CD8-positive, alpha-beta memory T cell (primary cell): Measurements from ENCODE around the gene CSRP2. TPM values are rescaled to one million over a fixed set of nuclear protein-coding genes. Genes with fewer than 3 reads are reported as not detected.

Experiments used
- CTCF ChIA-PET: fragments of 350-600 bp; sonication (Branson Sonifier 250); formaldehyde crosslinking; loops from one replicate; lab custom pipeline; 2021; ENCODE audit warnings: antibody characterized with exemption; lab: Charles Lee
- POLR2A ChIA-PET: fragments of 350-600 bp; sonication (Branson Sonifier 250); formaldehyde crosslinking; loops from one replicate; lab custom pipeline; 2021; ENCODE audit warnings: antibody characterized with exemption; lab: Charles Lee
- DNase-seq, 5 donors: peaks; one replicate each; pipeline versions ENCODE4 v3.0.0 to v3.0.0-alpha.2; 2020 to 2022; ENCODE audit warnings: mixed read lengths in 1 of 5
- H3K27ac ChIP-seq: one replicate; pipeline ENCODE4 v1.7.0; 2013; ENCODE audit warnings: low read depth, mild to moderate bottlenecking, low read length, moderate library complexity
- H3K27me3 ChIP-seq: 2 replicates; pipeline ENCODE4 v1.7.0; 2013; ENCODE audit warnings: low read length, mild to moderate bottlenecking; ENCODE audit not compliant: insufficient read depth, poor library complexity, severe bottlenecking
- H3K36me3 ChIP-seq: 2 replicates; pipeline ENCODE4 v1.7.0; 2013; ENCODE audit warnings: mild to moderate bottlenecking, low read length, moderate library complexity; ENCODE audit not compliant: insufficient read depth
- H3K4me1 ChIP-seq: 2 replicates; pipeline ENCODE4 v1.7.0; 2013; ENCODE audit warnings: mild to moderate bottlenecking, low read length, moderate library complexity; ENCODE audit not compliant: insufficient read depth
- H3K4me3 ChIP-seq: 2 replicates; pipeline ENCODE4 v1.7.0; 2013; ENCODE audit warnings: mild to moderate bottlenecking, low read length
- H3K9me3 ChIP-seq: 2 replicates; pipeline ENCODE4 v1.7.0; 2013; ENCODE audit warnings: mild to moderate bottlenecking, low read length
- H3K27ac Mint-ChIP-seq, 8 donors: one replicate each; pipeline ENCODE4 v1.8.0; 2020 to 2021; ENCODE audit warnings: mixed read lengths in 8 of 8, mild to moderate bottlenecking in 6 of 8, inconsistent platforms in 3 of 8, moderate library complexity in 3 of 8
- H3K27me3 Mint-ChIP-seq, 2 donors: one replicate each; pipeline ENCODE4 v1.8.0; 2020 to 2021; ENCODE audit warnings: mixed read lengths in 2 of 2, mild to moderate bottlenecking in 1 of 2, moderate library complexity in 1 of 2
- H3K36me3 Mint-ChIP-seq, 3 donors: one replicate each; pipeline ENCODE4 v1.8.0; 2020 to 2021; ENCODE audit warnings: mixed read lengths in 3 of 3, inconsistent platforms in 1 of 3, mild to moderate bottlenecking in 1 of 3
- H3K4me1 Mint-ChIP-seq, 3 donors: one replicate each; pipeline ENCODE4 v1.8.0; 2020 to 2021; ENCODE audit warnings: mixed read lengths in 3 of 3, inconsistent platforms in 1 of 3, mild to moderate bottlenecking in 1 of 3
- H3K4me3 Mint-ChIP-seq, 7 donors: one replicate each; pipeline ENCODE4 v1.8.0; 2020 to 2021; ENCODE audit warnings: mixed read lengths in 7 of 7, mild to moderate bottlenecking in 6 of 7, moderate library complexity in 4 of 7, inconsistent platforms in 2 of 7
- H3K9me3 Mint-ChIP-seq, 5 donors: one replicate each; pipeline ENCODE4 v1.8.0; 2020 to 2022; ENCODE audit warnings: mixed read lengths in 5 of 5, mild to moderate bottlenecking in 3 of 5, moderate library complexity in 2 of 5, inconsistent platforms in 1 of 5
- polyA plus RNA-seq: library from polyadenylated mRNA; unstranded; fragments of 300-500 nt; fragmentation: Illumina TruSeq; gene quantifications from one replicate; pipeline ENCODE4 v1.2.3, GENCODE V29; 2021
- total RNA-seq, 2 experiments: library from RNA; stranded (reverse); gene quantifications; one replicate each; pipeline ENCODE4 v1.2.3, GENCODE V29; 2021

The CSRP2 gene
- total and polyA plus RNA-seq, 3 experiments from 2014 or later: 0.24 to 0.77 (median 0.33) TPM

DNA sequence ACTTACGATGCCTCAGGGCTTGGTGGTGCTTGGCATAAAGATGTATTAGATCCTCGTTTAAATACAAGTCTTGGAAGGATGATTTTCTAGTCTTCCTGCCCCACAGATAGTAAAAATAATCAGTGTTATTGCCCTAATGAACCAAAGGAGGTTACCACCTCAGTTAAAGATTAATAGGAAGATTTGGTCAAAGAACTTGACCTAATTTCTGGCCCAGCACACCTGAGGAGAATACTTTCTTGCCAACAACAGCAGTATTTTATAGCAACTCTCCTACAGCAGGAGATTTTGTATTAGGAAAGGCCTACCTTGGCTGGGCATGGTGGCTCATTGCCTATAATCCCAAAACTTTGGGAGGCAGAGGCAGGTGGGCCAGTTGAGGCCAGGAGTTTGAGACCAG, 31.6 kb downstream of the CSRP2 start:
- POLR2A ChIA-PET: no interaction called here
- peaks cover 22 to 75% (median 25%) of the 10 kb centered on the region in 3 donors for H3K36me3 Mint-ChIP-seq
- H3K4me3 Mint-ChIP-seq: no peak overlapping the region

GRCh38 chr12:76836633-76837032, 42.2 kb downstream of the CSRP2 start:
- H3K36me3 Mint-ChIP-seq: peaks cover 6 to 29% (median 15%) of the 10 kb centered on the region in 3 donors
- H3K27ac Mint-ChIP-seq: peak overlapping the region in 1 of 8 donors; percentile 36
- H3K4me3 Mint-ChIP-seq: no peak overlapping the region
- Histone ChIP-seq H3K27ac (no peak overlapping the region), H3K27me3 (no peaks in the 10 kb centered on the region), H3K4me1 (no peaks in the 10 kb centered on the region), H3K4me3 (no peak overlapping the region), H3K36me3 (peaks cover 6% of the 10 kb centered on the region), H3K9me3 (no peaks in the 10 kb centered on the region)
- ChIA-PET POLR2A (no interaction called here), CTCF (no interaction called here)
- H3K9me3 Mint-ChIP-seq: peaks cover 0 to 4% (median 0%) of the 10 kb centered on the region in 5 donors
- peaks cover 3 to 16% (median 15%) of the 10 kb centered on the region in 3 donors for H3K4me1 Mint-ChIP-seq
- DNase-seq: no peak
- H3K27me3 Mint-ChIP-seq: no peaks in the 10 kb centered on the region

More for the DNA sequence above, 31.6 kb downstream of the CSRP2 start:
- H3K9me3 Mint-ChIP-seq: no peaks in the 10 kb centered on the region
- H3K27ac Mint-ChIP-seq: no peak overlapping the region
- no peaks in the 10 kb centered on the region for H3K36me3 ChIP-seq
- no peaks in the 10 kb centered on the region for H3K4me1 Mint-ChIP-seq
- no peaks in the 10 kb centered on the region for H3K27me3 ChIP-seq
- no peak overlapping the region for H3K27ac ChIP-seq
- H3K4me1 ChIP-seq: no peaks in the 10 kb centered on the region
- no peak for DNase-seq
- CTCF ChIA-PET: no interaction called here
- no peaks in the 10 kb centered on the region for H3K27me3 Mint-ChIP-seq
- H3K9me3 ChIP-seq: no peaks in the 10 kb centered on the region
- no peak overlapping the region for H3K4me3 ChIP-seq

GRCh38 chr12:76830436-76830835, 48.4 kb downstream of the CSRP2 start:
- Mint-ChIP-seq H3K27ac (no peak overlapping the region), H3K9me3 (peaks cover 0 to 4% (median 0%) of the 10 kb centered on the region in 5 donors), H3K36me3 (peaks cover 10 to 56% (median 34%) of the 10 kb centered on the region in 3 donors), H3K4me3 (no peak overlapping the region), H3K4me1 (peaks cover 0 to 2% (median 0%) of the 10 kb centered on the region in 3 donors), H3K27me3 (no peaks in the 10 kb centered on the region)
- Histone ChIP-seq H3K4me1 (no peaks in the 10 kb centered on the region), H3K4me3 (no peak overlapping the region), H3K27ac (no peak overlapping the region), H3K36me3 (peaks cover 9% of the 10 kb centered on the region), H3K27me3 (no peaks in the 10 kb centered on the region), H3K9me3 (no peaks in the 10 kb centered on the region)
- ChIA-PET POLR2A (no interaction called here), CTCF (no interaction called here)
- DNase-seq: no peak

DNA sequence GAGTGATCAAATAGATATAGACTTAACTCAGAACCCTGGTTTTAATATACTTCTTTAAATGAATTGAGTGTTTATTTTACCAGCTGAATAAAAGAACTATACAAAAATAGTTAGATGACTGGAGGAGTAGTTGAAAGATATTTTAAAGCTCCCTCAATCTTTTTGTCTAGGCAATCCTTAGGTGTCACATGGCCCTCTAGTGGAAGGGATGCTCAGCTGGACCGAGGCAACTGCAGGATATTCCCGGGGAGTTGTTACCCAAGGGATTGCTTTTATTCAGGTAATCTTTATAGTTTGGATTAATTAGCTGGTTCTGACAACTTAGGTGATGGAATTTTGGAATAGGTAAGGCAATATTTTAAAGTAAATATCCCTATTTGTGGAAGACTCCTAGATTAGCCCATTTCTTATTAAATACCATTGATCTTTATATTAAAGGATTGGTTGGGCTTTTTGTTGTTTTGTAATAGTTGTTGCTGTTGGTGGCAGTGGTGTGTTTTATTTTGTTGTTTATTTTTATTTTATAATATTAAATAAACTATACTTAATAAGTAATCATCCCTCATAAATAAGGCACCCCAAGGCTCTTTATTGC, 57.8 kb downstream of the CSRP2 start:
- no peak for DNase-seq
- H3K36me3 Mint-ChIP-seq: peaks cover 0 to 56% (median 12%) of the 10 kb centered on the region in 3 donors
- no peak overlapping the region for H3K27ac Mint-ChIP-seq
- H3K4me3 Mint-ChIP-seq: no peak overlapping the region
- peaks cover 10% of the 10 kb centered on the region for H3K36me3 ChIP-seq
- no peaks in the 10 kb centered on the region for H3K9me3 Mint-ChIP-seq
- H3K4me1 Mint-ChIP-seq: no peaks in the 10 kb centered on the region
- H3K4me3 ChIP-seq: no peak overlapping the region
- H3K27ac ChIP-seq: no peak overlapping the region
- ChIA-PET CTCF (no interaction called here), POLR2A (no interaction called here)
- no peaks in the 10 kb centered on the region for H3K27me3 Mint-ChIP-seq
- no peaks in the 10 kb centered on the region for H3K9me3 ChIP-seq
- H3K27me3 ChIP-seq: no peaks in the 10 kb centered on the region
- H3K4me1 ChIP-seq: no peaks in the 10 kb centered on the region

- Mint-ChIP-seq H3K27me3 (no peaks in the 10 kb centered on the region), H3K4me3 (no peak overlapping the region), H3K4me1 (peaks cover 0 to 6% (median 2%) of the 10 kb centered on the region in 3 donors), H3K36me3 (peaks cover 5 to 71% (median 22%) of the 10 kb centered on the region in 3 donors), H3K9me3 (no peaks in the 10 kb centered on the region), H3K27ac (no peak overlapping the region)
- no peaks in the 10 kb centered on the region for H3K9me3 ChIP-seq
- POLR2A ChIA-PET: no interaction called here
- no peak overlapping the region for H3K4me3 ChIP-seq
- H3K36me3 ChIP-seq: peaks cover 17% of the 10 kb centered on the region
- H3K27me3 ChIP-seq: no peaks in the 10 kb centered on the region
- no peaks in the 10 kb centered on the region for H3K4me1 ChIP-seq
- no peak overlapping the region for H3K27ac ChIP-seq
- CTCF ChIA-PET: no interaction called here
- no peak for DNase-seq
Observed at GRCh38 chr12:76813972-76814371, 64.8 kb downstream of the CSRP2 start.

- peaks cover 5 to 65% (median 24%) of the 10 kb centered on the region in 3 donors for H3K36me3 Mint-ChIP-seq
- H3K9me3 ChIP-seq: no peaks in the 10 kb centered on the region
Observed at GRCh38 chr12:76813265-76813664, 65.6 kb downstream of the CSRP2 start.

GRCh38 chr12:76811976-76812375, 66.8 kb downstream of the CSRP2 start:
- no peak for DNase-seq
- H3K4me1 ChIP-seq: no peaks in the 10 kb centered on the region
- H3K9me3 Mint-ChIP-seq: no peaks in the 10 kb centered on the region
- peaks cover 5 to 70% (median 25%) of the 10 kb centered on the region in 3 donors for H3K36me3 Mint-ChIP-seq
- POLR2A ChIA-PET: no interaction called here
- H3K27me3 ChIP-seq: no peaks in the 10 kb centered on the region
- no peak overlapping the region for H3K4me3 Mint-ChIP-seq
- no peaks in the 10 kb centered on the region for H3K9me3 ChIP-seq
- no peak overlapping the region for H3K27ac ChIP-seq
- H3K4me1 Mint-ChIP-seq: peaks cover 0 to 6% (median 2%) of the 10 kb centered on the region in 3 donors
- H3K27ac Mint-ChIP-seq: peak overlapping the region in 1 of 8 donors; percentile 21
- no peaks in the 10 kb centered on the region for H3K27me3 Mint-ChIP-seq
- CTCF ChIA-PET: no interaction called here
- H3K36me3 ChIP-seq: peaks cover 24% of the 10 kb centered on the region
- H3K4me3 ChIP-seq: no peak overlapping the region

More at GRCh38 chr12:76813265-76813664, 65.6 kb downstream of the CSRP2 start:
- H3K27me3 ChIP-seq: no peaks in the 10 kb centered on the region
- H3K4me1 ChIP-seq: no peaks in the 10 kb centered on the region
- H3K4me3 ChIP-seq: no peak overlapping the region
- H3K27ac ChIP-seq: no peak overlapping the region
- no peak overlapping the region for H3K4me3 Mint-ChIP-seq
- POLR2A ChIA-PET: no interaction called here
- no peak for DNase-seq
- H3K9me3 Mint-ChIP-seq: no peaks in the 10 kb centered on the region
- H3K27me3 Mint-ChIP-seq: no peaks in the 10 kb centered on the region
- H3K4me1 Mint-ChIP-seq: peaks cover 0 to 6% (median 2%) of the 10 kb centered on the region in 3 donors
- CTCF ChIA-PET: no interaction called here
- H3K36me3 ChIP-seq: peaks cover 17% of the 10 kb centered on the region
- H3K27ac Mint-ChIP-seq: no peak overlapping the region

GRCh38 chr12:76810671-76811419, 68.0 kb downstream of the CSRP2 start:
- H3K36me3 ChIP-seq: peaks cover 34% of the 10 kb centered on the region
- no peak for DNase-seq
- Mint-ChIP-seq H3K27me3 (no peaks in the 10 kb centered on the region), H3K36me3 (peaks cover 5 to 73% (median 23%) of the 10 kb centered on the region in 3 donors), H3K4me1 (peaks cover 0 to 6% (median 2%) of the 10 kb centered on the region in 3 donors), H3K9me3 (no peaks in the 10 kb centered on the region), H3K4me3 (no peak overlapping the region), H3K27ac (peak overlapping the region in 2 of 8 donors; percentile 10 to 74)
- POLR2A ChIA-PET: no interaction called here
- CTCF ChIA-PET: no interaction called here
- no peak overlapping the region for H3K4me3 ChIP-seq
- H3K27me3 ChIP-seq: no peaks in the 10 kb centered on the region
- H3K27ac ChIP-seq: no peak overlapping the region
- H3K9me3 ChIP-seq: no peaks in the 10 kb centered on the region
- H3K4me1 ChIP-seq: no peaks in the 10 kb centered on the region
